GM10266 (cell line): ENCODE results near the gene ARHGAP28.

Experiments used
- DNase-seq: peaks from one replicate; pipeline ENCODE4 v3.0.0; 2012; ENCODE audit errors: extremely low spot score
- CTCF ChIP-seq: IDR thresholded peaks from 2 replicates; pipeline ENCODE4 v1.5.1; 2012; ENCODE audit warnings: mild to moderate bottlenecking, low read depth; ENCODE audit not compliant: control insufficient read depth, insufficient read depth; ENCODE audit errors: missing control alignments

Gene ARHGAP28

GRCh38 chr18:6752202-6752860 lies 22.8 kb downstream of the ARHGAP28 start:
- no peak for TF ChIP-seq CTCF
- DNase-seq: no peak

GRCh38 chr18:6755107-6755506 lies 25.6 kb downstream of the ARHGAP28 start:
- TF ChIP-seq CTCF: no peak
- no peak for DNase-seq

GRCh38 chr18:6757931-6758330 lies 28.4 kb downstream of the ARHGAP28 start:
- DNase-seq: no peak
- no peak for TF ChIP-seq CTCF

GRCh38 chr18:6759579-6759978 lies 30.1 kb downstream of the ARHGAP28 start:
- DNase-seq: no peak
- TF ChIP-seq CTCF: no peak

GRCh38 chr18:6763524-6763923 lies 34.0 kb downstream of the ARHGAP28 start:
- DNase-seq: no peak
- TF ChIP-seq CTCF: no peak

- TF ChIP-seq CTCF: no peak
- no peak for DNase-seq
Measured at GRCh38 chr18:6764382-6764781, 34.9 kb downstream of the ARHGAP28 start.

- DNase-seq: no peak
- TF ChIP-seq CTCF: no peak
Measured at GRCh38 chr18:6773777-6774176, 44.3 kb downstream of the ARHGAP28 start.
